H9 (cell line): ENCODE data around the gene MT4. TPM values are rescaled to one million over a fixed set of nuclear protein-coding genes. Genes with fewer than 3 reads are reported as not detected.

ENCODE experiments used
- DNase-seq: peaks from one replicate; pipeline ENCODE4 v3.0.0-alpha.2; 2017
- H2AFZ ChIP-seq: one replicate; pipeline ENCODE4 v1.6.1; 2013; ENCODE audit warnings: mild to moderate bottlenecking, low read length, control low read depth, moderate library complexity
- H2AK5ac ChIP-seq: 2 replicates; pipeline ENCODE4 v1.6.1; 2013; ENCODE audit warnings: low read length, control low read depth, mixed read lengths; ENCODE audit not compliant: insufficient read length
- H2BK120ac ChIP-seq: one replicate; pipeline ENCODE4 v1.6.1; 2013; ENCODE audit warnings: low read depth, mild to moderate bottlenecking, low read length, control low read depth, inconsistent platforms; ENCODE audit not compliant: poor library complexity, severe bottlenecking
- H2BK12ac ChIP-seq: 2 replicates; pipeline ENCODE4 v1.6.1; 2013; ENCODE audit warnings: low read length, control low read depth, mixed read lengths, low read depth; ENCODE audit not compliant: insufficient read length
- H2BK15ac ChIP-seq: 2 replicates; pipeline ENCODE4 v1.6.1; 2013; ENCODE audit warnings: low read depth, low read length, control low read depth
- H2BK20ac ChIP-seq: one replicate; pipeline ENCODE4 v1.6.1; 2013; ENCODE audit warnings: low read depth, mild to moderate bottlenecking, low read length, control low read depth, inconsistent platforms; ENCODE audit not compliant: poor library complexity, severe bottlenecking
- H2BK5ac ChIP-seq: 2 replicates; pipeline ENCODE4 v1.6.1; 2013; ENCODE audit warnings: low read length, control low read depth, mixed read lengths; ENCODE audit not compliant: insufficient read length
- H3K14ac ChIP-seq: 2 replicates; pipeline ENCODE4 v1.6.1; 2013; ENCODE audit warnings: low read length, control low read depth; ENCODE audit not compliant: insufficient read depth
- H3K18ac ChIP-seq: 2 replicates; pipeline ENCODE4 v1.6.1; 2013; ENCODE audit warnings: low read depth, mild to moderate bottlenecking, mixed read lengths, low read length, control low read depth; ENCODE audit not compliant: insufficient read length
- H3K23ac ChIP-seq: 2 replicates; pipeline ENCODE4 v1.6.1; 2013; ENCODE audit warnings: low read length, control low read depth, mixed read lengths, low read depth; ENCODE audit not compliant: insufficient read length
- H3K23me2 ChIP-seq: 2 replicates; pipeline ENCODE4 v1.6.1; 2013; ENCODE audit warnings: low read depth, mild to moderate bottlenecking, mixed read lengths, low read length, control low read depth; ENCODE audit not compliant: insufficient read length, poor library complexity, severe bottlenecking
- H3K27ac ChIP-seq: 2 replicates; pipeline ENCODE4 v1.5.1; 2013; ENCODE audit warnings: low read length, control low read depth, mixed read lengths, low read depth; ENCODE audit not compliant: insufficient read length
- H3K27me3 ChIP-seq: 2 replicates; pipeline ENCODE4 v1.6.1; 2013; ENCODE audit warnings: low read length, control low read depth, inconsistent platforms; ENCODE audit not compliant: insufficient read depth
- H3K4ac ChIP-seq: 2 replicates; pipeline ENCODE4 v1.6.1; 2013; ENCODE audit warnings: low read depth, mild to moderate bottlenecking, control low read depth, inconsistent platforms, low read length, moderate library complexity
- H3K4me1 ChIP-seq: 2 replicates; pipeline ENCODE4 v1.6.1; 2013; ENCODE audit warnings: low read length, control low read depth, inconsistent platforms; ENCODE audit not compliant: insufficient read depth
- H3K4me2 ChIP-seq: 2 replicates; pipeline ENCODE4 v1.6.1; 2013; ENCODE audit warnings: low read length, control low read depth, mixed read lengths; ENCODE audit not compliant: insufficient read length, insufficient read depth
- H3K56ac ChIP-seq: 2 replicates; pipeline ENCODE4 v1.6.1; 2013; ENCODE audit warnings: low read depth, mild to moderate bottlenecking, mixed read lengths, low read length, control low read depth; ENCODE audit not compliant: insufficient read length
- H3K79me1 ChIP-seq: 2 replicates; pipeline ENCODE4 v1.6.1; 2013; ENCODE audit warnings: low read depth, mild to moderate bottlenecking, moderate library complexity, low read length, control low read depth, inconsistent platforms; ENCODE audit not compliant: insufficient read depth, poor library complexity, severe bottlenecking
- H3K79me2 ChIP-seq: 2 replicates; pipeline ENCODE4 v1.6.1; 2013; ENCODE audit warnings: low read length, control low read depth, inconsistent platforms; ENCODE audit not compliant: insufficient read depth
- H3K9ac ChIP-seq: 2 replicates; pipeline ENCODE4 v1.6.1; 2013; ENCODE audit warnings: low read length, control low read depth, mixed read lengths; ENCODE audit not compliant: insufficient read length; ENCODE audit errors: extremely low read depth
- H3K9me3 ChIP-seq: one replicate; pipeline ENCODE4 v1.6.1; 2013; ENCODE audit warnings: low read depth, low read length, inconsistent platforms; ENCODE audit not compliant: control insufficient read depth
- H3T11ph ChIP-seq: one replicate; pipeline ENCODE4 v1.6.1; 2013; ENCODE audit warnings: mild to moderate bottlenecking, low read length, control low read depth, inconsistent platforms
- H4K20me1 ChIP-seq: one replicate; pipeline ENCODE4 v1.6.1; 2013; ENCODE audit not compliant: control insufficient read depth, insufficient read length, insufficient read depth
- H4K5ac ChIP-seq: 2 replicates; pipeline ENCODE4 v1.6.1; 2013; ENCODE audit warnings: low read depth, mild to moderate bottlenecking, mixed read lengths, low read length, control low read depth; ENCODE audit not compliant: insufficient read length
- H4K8ac ChIP-seq: replicated peaks from 2 replicates; pipeline ENCODE4 v1.6.1; 2013; ENCODE audit warnings: low read length, control low read depth, mixed read lengths, low read depth; ENCODE audit not compliant: insufficient read length
- H4K91ac ChIP-seq: 2 replicates; pipeline ENCODE4 v1.6.1; 2013; ENCODE audit warnings: low read depth, mild to moderate bottlenecking, moderate library complexity, mixed read lengths, low read length, control low read depth; ENCODE audit not compliant: insufficient read length
- H3K27ac Mint-ChIP-seq, 3 experiments: 2 replicates in 2 of 3; 3 replicates in 1 of 3; pipeline ENCODE4 v1.8.0; 2020 to 2021; ENCODE audit warnings: mixed read lengths in 3 of 3, mild to moderate bottlenecking in 1 of 3, moderate library complexity in 1 of 3
- H3K27me3 Mint-ChIP-seq: 2 replicates; pipeline ENCODE4 v1.8.0; 2021; ENCODE audit warnings: low read depth, mild to moderate bottlenecking, moderate library complexity, mixed read lengths
- H3K36me3 Mint-ChIP-seq, 3 experiments: 2 replicates in 2 of 3; 3 replicates in 1 of 3; pipeline ENCODE4 v1.8.0; 2020 to 2021; ENCODE audit warnings: low read depth in 3 of 3, mixed read lengths in 3 of 3; ENCODE audit not compliant: insufficient read depth in 1 of 3
- H3K4me1 Mint-ChIP-seq, 2 experiments: 2 replicates each; pipeline ENCODE4 v1.8.0; 2020; ENCODE audit warnings: mixed read lengths in 2 of 2
- H3K4me3 Mint-ChIP-seq, 2 experiments: 2 replicates in 1 of 2; 3 replicates in 1 of 2; pipeline ENCODE4 v1.8.0; 2020 to 2021; ENCODE audit warnings: mild to moderate bottlenecking in 2 of 2, mixed read lengths in 2 of 2, moderate library complexity in 1 of 2
- H3K9me3 Mint-ChIP-seq, 2 experiments: 2 replicates in 1 of 2; 3 replicates in 1 of 2; pipeline ENCODE4 v1.8.0; 2020; ENCODE audit warnings: mild to moderate bottlenecking in 2 of 2, mixed read lengths in 2 of 2, moderate library complexity in 1 of 2
- CTCF ChIP-seq: fragments of 200-600 bp; sonication (generic); conservative IDR thresholded peaks from 3 replicates; pipeline ENCODE4 v1.8.0; 2021; ENCODE audit warnings: antibody characterized with exemption, mild to moderate bottlenecking
- WGBS: extraction: QIAGEN DNeasy Blood & Tissue Kit; methylation state at CpG from one replicate; pipeline ENCODE4 v1.1.7; 2013; ENCODE audit warnings: missing lambda C conversion rate, low lambda C conversion rate, mixed read lengths; ENCODE audit not compliant: insufficient read length; ENCODE audit errors: extremely low coverage; 5-methylcytosine and 5-hydroxymethylcytosine counted together
- total RNA-seq: library from RNA; stranded (reverse); gene quantifications from 2 replicates; pipeline ENCODE4 v1.2.1, GENCODE V29; 2021

MT4 gene
- total RNA-seq, 1 experiment from 2014 or later: not detected

GRCh38 chr16:56538331-56538730, 26.5 kb upstream of the MT4 start:
- H3K27ac ChIP-seq: no peak overlapping the region

More at GRCh38 chr16:56538331-56538730, 26.5 kb upstream of the MT4 start:
- Histone ChIP-seq H3K27me3 (no peaks in the 10 kb centered on the region), H3T11ph (no peak overlapping the region), H4K91ac (no peak overlapping the region), H2BK5ac (no peak overlapping the region), H2AK5ac (no peak overlapping the region), H3K9ac (no peak overlapping the region), H3K4me2 (no peak overlapping the region), H3K9me3 (no peaks in the 10 kb centered on the region), H2AFZ (no peak overlapping the region), H3K79me2 (no peaks in the 10 kb centered on the region), H3K14ac (no peak overlapping the region), H3K4me1 (no peaks in the 10 kb centered on the region), H3K23me2 (no peaks in the 10 kb centered on the region), H3K18ac (no peak overlapping the region), H3K56ac (no peak overlapping the region), H2BK15ac (no peak overlapping the region), H2BK12ac (no peak overlapping the region), H4K20me1 (no peaks in the 10 kb centered on the region), H4K5ac (no peak overlapping the region), H3K23ac (no peak overlapping the region), H4K8ac (no peak overlapping the region), H2BK20ac (no peak overlapping the region), H3K79me1 (no peaks in the 10 kb centered on the region), H2BK120ac (no peak overlapping the region), H3K4ac (no peak overlapping the region)
- Mint-ChIP-seq H3K4me3 (no peak overlapping the region), H3K27me3 (peaks cover 28% of the 10 kb centered on the region), H3K36me3 (no peaks in the 10 kb centered on the region), H3K9me3 (peaks cover 4 to 5% of the 10 kb centered on the region in 2 experiments; a peak in 4 of 5 replicates), H3K27ac (no peak overlapping the region), H3K4me1 (peaks cover 7% of the 10 kb centered on the region in 2 experiments; a peak in 3 of 4 replicates)
- no CpG with 5 or more reads among the region's 7 CpGs for WGBS
- no peak for TF ChIP-seq CTCF
- no peak for DNase-seq
